ENCODE measurements around the gene DNASE1L1. TPM values are rescaled to one million over a fixed set of nuclear protein-coding genes. Genes with fewer than 3 reads are reported as not detected.

DNASE1L1 gene
- total and polyA plus RNA-seq, 2 of the 13 experiments (the other 11 are each of a cell fraction or from before 2014, with no cell fraction given) = 4.7 to 12.3 TPM

DNA sequence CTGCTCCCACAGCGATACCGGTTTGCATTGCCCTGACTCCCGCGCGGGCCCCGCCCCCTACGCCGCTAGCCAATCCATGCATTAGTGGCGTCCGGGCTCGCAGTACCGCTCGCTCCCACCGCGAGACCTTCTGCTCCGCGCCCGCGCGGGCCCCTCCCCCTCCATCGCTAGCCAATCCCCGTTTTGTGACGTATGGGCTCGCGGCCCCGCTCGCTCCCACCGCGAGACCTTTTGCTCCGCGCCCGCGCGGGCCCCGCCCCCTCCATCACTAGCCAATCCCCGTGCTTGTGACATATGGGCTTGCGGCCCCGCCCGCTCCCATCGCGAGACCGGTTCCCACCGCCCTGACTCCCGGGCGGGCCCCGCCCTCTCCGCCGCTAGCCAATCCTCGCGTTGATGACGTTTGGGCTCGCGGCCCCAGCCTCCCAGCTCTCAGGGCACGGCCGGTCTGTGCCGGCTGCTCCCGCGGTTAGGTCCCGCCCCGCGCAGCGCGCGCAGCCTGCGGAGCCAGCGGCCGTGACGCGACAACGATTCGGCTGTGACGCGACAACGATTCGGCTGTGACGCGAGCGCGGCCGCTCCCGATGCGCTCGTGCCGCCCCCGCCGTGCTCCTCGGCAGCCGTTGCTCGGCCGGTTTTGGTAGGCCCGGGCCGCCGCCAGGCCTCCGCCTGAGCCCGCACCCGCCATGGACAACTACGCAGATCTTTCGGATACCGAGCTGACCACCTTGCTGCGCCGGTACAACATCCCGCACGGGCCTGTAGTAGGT lies 30.1 kb downstream of the DNASE1L1 start, which contains the start of gene EMD (continued):
- TF ChIP-seq ZNF556 (CRISPR knock-in tag; IDR thresholded peaks at IDR 0.05; ENCODE audit: borderline replicate concordance) (no peak), ZNF737 (CRISPR knock-in tag; IDR thresholded peaks at IDR 0.05; ENCODE audit: borderline replicate concordance) (no peak), KDM5B (CRISPR knock-in tag; IDR thresholded peaks at IDR 0.05; ENCODE audit: borderline replicate concordance) (no peak), ZBTB38 (CRISPR knock-in tag; IDR thresholded peaks at IDR 0.05) (0 out of 2 replicates have a peak, but pooled peaks have one; percentile 36), DMAP1 (CRISPR knock-in tag; IDR thresholded peaks at IDR 0.05) (no peak), DRAP1 (CRISPR knock-in tag; IDR thresholded peaks at IDR 0.05) (peak; percentile 52; the same call in 1 of the 2 replicates), ZNF570 (CRISPR knock-in tag; IDR thresholded peaks at IDR 0.05; ENCODE audit: borderline replicate concordance) (no peak), ZNF569 (CRISPR knock-in tag; IDR thresholded peaks at IDR 0.05; ENCODE audit: borderline replicate concordance) (no peak), TAF1 (CRISPR knock-in tag; IDR thresholded peaks at IDR 0.05) (peak; percentile 51; the same call in 1 of the 2 replicates), SMAD1 (CRISPR knock-in tag; IDR thresholded peaks at IDR 0.05; ENCODE audit: borderline replicate concordance, low read depth) (no peak), KMT2B (CRISPR knock-in tag; IDR thresholded peaks at IDR 0.05) (no peak), ZNF614 (CRISPR knock-in tag; IDR thresholded peaks at IDR 0.05; ENCODE audit: borderline replicate concordance) (no peak), IKZF1 (IDR thresholded peaks at IDR 0.05) (no peak), HDAC1 (CRISPR knock-in tag; IDR thresholded peaks at IDR 0.05) (peak; percentile 68), ZNF446 (CRISPR knock-in tag; IDR thresholded peaks at IDR 0.05) (no peak), ZNF879 (CRISPR knock-in tag; IDR thresholded peaks at IDR 0.05) (no peak), ZNF414 (CRISPR knock-in tag; IDR thresholded peaks at IDR 0.05) (no peak), ZSCAN29 (CRISPR knock-in tag; conservative IDR thresholded peaks at IDR 0.05) (no peak), HHEX (CRISPR knock-in tag; IDR thresholded peaks at IDR 0.05) (no peak), SMYD3 (CRISPR knock-in tag; IDR thresholded peaks at IDR 0.05) (no peak), KAT7 (CRISPR knock-in tag; IDR thresholded peaks at IDR 0.05; ENCODE audit: borderline replicate concordance) (no peak), ZNF430 (CRISPR knock-in tag; IDR thresholded peaks at IDR 0.05) (no peak), RNF2 (conservative IDR thresholded peaks at IDR 0.05; ENCODE audit: low read depth) (no peak), PHF5A (CRISPR knock-in tag; IDR thresholded peaks at IDR 0.05; ENCODE audit: low read depth, unreplicated experiment) (no peak), ZNF138 (CRISPR knock-in tag; IDR thresholded peaks at IDR 0.05; ENCODE audit: low read depth) (no peak), ZNF878 (CRISPR knock-in tag; IDR thresholded peaks at IDR 0.05) (no peak)
- TF ChIP-seq, protein P1, sequence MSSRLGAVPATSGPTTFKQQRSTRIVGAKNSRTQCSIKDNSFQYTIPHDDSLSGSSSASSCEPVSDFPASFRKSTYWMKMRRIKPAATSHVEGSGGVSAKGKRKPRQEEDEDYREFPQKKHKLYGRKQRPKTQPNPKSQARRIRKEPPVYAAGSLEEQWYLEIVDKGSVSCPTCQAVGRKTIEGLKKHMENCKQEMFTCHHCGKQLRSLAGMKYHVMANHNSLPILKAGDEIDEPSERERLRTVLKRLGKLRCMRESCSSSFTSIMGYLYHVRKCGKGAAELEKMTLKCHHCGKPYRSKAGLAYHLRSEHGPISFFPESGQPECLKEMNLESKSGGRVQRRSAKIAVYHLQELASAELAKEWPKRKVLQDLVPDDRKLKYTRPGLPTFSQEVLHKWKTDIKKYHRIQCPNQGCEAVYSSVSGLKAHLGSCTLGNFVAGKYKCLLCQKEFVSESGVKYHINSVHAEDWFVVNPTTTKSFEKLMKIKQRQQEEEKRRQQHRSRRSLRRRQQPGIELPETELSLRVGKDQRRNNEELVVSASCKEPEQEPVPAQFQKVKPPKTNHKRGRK (CRISPR knock-in tag; IDR thresholded peaks at IDR 0.05) = no peak
- TF ChIP-seq, protein P2, sequence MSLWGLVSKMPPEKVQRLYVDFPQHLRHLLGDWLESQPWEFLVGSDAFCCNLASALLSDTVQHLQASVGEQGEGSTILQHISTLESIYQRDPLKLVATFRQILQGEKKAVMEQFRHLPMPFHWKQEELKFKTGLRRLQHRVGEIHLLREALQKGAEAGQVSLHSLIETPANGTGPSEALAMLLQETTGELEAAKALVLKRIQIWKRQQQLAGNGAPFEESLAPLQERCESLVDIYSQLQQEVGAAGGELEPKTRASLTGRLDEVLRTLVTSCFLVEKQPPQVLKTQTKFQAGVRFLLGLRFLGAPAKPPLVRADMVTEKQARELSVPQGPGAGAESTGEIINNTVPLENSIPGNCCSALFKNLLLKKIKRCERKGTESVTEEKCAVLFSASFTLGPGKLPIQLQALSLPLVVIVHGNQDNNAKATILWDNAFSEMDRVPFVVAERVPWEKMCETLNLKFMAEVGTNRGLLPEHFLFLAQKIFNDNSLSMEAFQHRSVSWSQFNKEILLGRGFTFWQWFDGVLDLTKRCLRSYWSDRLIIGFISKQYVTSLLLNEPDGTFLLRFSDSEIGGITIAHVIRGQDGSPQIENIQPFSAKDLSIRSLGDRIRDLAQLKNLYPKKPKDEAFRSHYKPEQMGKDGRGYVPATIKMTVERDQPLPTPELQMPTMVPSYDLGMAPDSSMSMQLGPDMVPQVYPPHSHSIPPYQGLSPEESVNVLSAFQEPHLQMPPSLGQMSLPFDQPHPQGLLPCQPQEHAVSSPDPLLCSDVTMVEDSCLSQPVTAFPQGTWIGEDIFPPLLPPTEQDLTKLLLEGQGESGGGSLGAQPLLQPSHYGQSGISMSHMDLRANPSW (CRISPR knock-in tag; IDR thresholded peaks at IDR 0.05; ENCODE audit: borderline replicate concordance) = no peak

Data from HepG2 (cell line).